GM19395 (cell line): ENCODE data around the gene IGFALS.

Experiments used
- ATAC-seq: cut with Tn5 transposase; IDR thresholded peaks from one replicate; pipeline ENCODE4 v1.9.1; 2021; ENCODE audit warnings: mild to moderate bottlenecking, moderate library complexity; ENCODE audit not compliant: unreplicated experiment

Gene IGFALS

DNA sequence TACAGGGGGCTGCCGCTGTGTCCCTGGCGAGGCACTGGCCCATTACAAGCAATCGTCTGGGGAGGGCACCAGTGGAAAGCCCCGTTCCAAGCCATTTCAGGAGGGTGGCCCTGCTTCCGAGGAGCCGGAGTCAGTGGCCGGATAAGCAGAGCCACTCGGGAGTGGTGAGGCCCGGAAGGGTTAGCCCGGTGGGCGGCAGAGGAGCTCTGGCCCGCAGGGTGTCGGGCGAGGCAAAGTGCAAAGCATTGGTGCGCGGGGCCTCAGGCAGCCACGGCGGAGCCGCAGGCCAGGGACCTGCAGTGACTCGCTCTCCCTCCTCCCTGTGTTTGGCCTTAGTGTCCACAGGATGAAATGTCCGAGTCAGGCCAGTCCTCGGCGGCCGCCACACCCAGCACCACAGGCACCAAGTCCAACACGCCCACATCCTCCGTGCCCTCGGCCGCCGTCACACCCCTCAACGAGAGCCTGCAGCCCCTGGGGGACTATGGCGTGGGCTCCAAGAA, 46.8 kb downstream of the IGFALS start:
- ATAC-seq: no peak

DNA sequence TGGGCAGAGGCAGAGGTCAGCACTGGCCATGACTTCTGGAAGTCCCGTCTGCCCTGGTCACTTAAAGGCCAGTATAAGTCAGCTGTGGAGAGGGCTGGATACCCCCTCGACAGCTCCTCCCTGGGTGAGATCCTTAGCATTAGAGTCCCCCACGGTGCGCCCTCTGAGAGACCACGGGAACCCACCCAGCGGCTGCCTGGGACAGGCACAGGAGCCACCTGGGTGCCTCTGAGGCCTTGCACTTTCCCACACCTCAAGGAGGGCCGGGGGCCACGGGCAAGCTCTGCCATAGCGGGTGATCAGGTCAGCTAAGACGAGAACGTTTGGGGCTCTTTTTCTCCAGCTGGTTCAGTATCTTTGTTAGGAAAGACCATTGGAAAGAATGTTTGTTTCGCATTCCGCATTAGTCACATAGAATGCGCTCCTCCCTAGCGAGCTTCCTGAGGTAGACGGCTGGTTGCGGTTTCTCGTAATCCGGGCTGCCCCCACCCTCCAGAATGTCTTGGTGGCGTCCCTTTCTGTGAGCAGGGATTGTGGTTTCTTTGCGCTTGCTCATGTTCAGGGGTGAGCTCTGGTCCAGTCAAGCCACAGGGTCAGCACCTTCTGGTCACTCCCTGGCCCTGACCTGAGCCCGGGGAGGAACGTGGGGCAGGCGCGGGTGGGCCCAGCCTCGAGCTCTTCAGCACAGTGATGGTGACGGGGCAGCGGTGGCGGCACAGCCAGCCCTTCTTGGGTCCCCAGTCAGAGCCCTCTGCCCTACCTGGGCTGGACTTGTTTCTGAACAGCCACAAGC, 47.4 kb downstream of the IGFALS start:
- no peak for ATAC-seq

GRCh38 chr16:1745181-1745899, 48.2 kb downstream of the IGFALS start:
- ATAC-seq: no peak

DNA sequence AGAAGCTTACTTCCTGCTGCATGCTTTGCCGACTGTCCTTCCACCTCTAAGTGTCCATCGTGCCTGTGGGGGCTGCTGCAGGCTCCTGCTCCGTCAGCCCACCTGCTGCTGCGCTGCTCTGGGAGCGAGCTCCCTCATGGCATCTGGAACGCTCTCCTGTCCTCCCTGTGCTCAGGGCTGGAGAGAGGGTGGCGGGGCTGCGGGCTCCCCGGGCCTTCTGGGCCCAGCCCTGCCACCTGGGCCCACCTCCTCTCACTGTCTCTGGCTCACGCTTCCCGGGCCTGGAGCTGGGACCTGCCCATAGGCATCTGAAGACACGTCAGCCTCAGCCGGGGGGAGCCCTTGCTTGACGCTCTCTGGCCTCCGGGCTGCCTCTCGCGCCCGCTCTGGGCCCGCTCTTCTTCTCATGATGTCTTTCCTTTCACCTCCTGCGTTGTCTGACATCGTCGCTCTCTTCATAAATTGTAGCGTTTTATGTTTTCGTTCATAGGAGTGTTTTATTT, 49.1 kb downstream of the IGFALS start:
- ATAC-seq: no peak

GRCh38 chr16:1743376-1744337, 49.8 kb downstream of the IGFALS start:
- no peak for ATAC-seq

- ATAC-seq: no peak
Measured at GRCh38 chr16:1741553-1742165, 51.8 kb downstream of the IGFALS start.

- ATAC-seq: no peak
Measured at GRCh38 chr16:1740781-1741490, 52.6 kb downstream of the IGFALS start.
